Fibroblast of pulmonary artery (primary cell): ENCODE results near the gene RPL18.

Experiments used
- DNase-seq: peaks from one replicate; pipeline ENCODE4 v3.0.0-alpha.2; 2010; ENCODE audit warnings: low read depth
- H3K4me3 ChIP-seq: replicated peaks from 2 replicates; pipeline ENCODE4 v1.5.1; 2011; ENCODE audit warnings: low read depth, mild to moderate bottlenecking, control low read depth, low read length, moderate library complexity
- TF ChIP-seq, protein P1 (sequence below): IDR thresholded peaks from 2 replicates; pipeline ENCODE4 v1.5.1; 2011; ENCODE audit warnings: mild to moderate bottlenecking, control low read depth, low read length, inconsistent platforms; ENCODE audit errors: missing control alignments

The RPL18 gene

DNA sequence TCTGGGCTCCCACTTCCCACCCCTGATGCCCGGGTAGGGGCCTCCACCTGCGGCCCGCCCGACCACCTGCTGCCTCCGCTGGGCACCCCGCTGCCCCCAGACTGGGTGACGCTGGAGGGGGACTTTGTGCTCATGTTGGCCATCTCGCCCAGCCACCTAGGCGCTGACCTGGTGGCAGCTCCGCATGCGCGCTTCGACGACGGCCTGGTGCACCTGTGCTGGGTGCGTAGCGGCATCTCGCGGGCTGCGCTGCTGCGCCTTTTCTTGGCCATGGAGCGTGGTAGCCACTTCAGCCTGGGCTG, 10.3 kb upstream of the RPL18 start:
- no peak overlapping the region for H3K4me3 ChIP-seq
- no peak for DNase-seq
- TF ChIP-seq, protein P1, sequence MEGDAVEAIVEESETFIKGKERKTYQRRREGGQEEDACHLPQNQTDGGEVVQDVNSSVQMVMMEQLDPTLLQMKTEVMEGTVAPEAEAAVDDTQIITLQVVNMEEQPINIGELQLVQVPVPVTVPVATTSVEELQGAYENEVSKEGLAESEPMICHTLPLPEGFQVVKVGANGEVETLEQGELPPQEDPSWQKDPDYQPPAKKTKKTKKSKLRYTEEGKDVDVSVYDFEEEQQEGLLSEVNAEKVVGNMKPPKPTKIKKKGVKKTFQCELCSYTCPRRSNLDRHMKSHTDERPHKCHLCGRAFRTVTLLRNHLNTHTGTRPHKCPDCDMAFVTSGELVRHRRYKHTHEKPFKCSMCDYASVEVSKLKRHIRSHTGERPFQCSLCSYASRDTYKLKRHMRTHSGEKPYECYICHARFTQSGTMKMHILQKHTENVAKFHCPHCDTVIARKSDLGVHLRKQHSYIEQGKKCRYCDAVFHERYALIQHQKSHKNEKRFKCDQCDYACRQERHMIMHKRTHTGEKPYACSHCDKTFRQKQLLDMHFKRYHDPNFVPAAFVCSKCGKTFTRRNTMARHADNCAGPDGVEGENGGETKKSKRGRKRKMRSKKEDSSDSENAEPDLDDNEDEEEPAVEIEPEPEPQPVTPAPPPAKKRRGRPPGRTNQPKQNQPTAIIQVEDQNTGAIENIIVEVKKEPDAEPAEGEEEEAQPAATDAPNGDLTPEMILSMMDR = no peak

DNA sequence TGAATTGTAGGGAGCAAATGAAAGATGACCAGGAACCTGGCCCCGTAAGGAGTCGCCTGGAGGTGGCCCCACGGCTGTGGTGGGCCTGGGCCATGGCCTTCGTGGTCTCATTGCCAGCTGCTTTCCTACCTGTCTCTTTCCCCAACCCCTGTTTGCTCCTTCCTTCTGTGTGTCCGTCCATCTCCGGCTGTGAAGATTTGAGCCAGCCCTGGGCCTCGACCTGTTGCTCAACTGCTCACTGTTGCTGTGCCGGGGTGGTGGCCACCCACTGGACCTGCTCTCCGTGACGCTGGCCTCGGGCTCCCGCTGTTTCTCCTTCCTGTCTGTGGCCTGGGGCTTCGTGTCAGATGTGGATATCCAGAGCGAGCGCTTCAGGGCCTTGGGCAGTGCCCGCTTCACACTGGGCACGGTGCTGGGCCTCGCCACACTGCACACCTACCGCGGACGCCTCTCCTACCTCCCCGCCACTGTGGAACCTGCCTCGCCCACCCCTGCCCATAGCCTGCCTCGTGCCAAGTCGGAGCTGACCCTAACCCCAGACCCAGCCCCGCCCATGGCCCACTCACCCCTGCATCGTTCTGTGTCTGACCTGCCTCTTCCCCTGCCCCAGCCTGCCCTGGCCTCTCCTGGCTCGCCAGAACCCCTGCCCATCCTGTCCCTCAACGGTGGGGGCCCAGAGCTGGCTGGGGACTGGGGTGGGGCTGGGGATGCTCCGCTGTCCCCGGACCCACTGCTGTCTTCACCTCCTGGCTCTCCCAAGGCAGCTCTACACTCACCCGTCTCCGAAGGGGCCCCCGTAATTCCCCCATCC, 9.7 kb upstream of the RPL18 start:
- TF ChIP-seq, protein P1 = no peak
- DNase-seq = no peak
- H3K4me3 ChIP-seq = no peak overlapping the region

DNA sequence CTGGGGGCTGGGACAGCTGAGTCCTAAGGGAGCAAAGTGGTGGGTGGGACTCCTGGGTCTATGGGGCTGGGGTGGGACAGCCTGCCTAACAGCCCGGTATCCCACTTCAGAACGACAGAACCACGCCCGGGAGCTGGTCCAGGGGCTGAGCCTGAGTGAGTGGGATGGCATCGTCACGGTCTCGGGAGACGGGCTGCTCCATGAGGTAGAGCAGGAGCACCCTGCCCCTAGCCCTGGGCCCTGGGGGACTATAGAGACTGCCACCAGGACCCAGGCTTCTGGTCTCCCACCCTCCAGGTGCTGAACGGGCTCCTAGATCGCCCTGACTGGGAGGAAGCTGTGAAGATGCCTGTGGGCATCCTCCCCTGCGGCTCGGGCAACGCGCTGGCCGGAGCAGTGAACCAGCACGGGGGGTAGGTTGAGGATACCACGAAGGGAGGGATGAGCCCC, 8.9 kb upstream of the RPL18 start:
- no peak for DNase-seq
- TF ChIP-seq, protein P1 = no peak
- no peak overlapping the region for H3K4me3 ChIP-seq

DNA sequence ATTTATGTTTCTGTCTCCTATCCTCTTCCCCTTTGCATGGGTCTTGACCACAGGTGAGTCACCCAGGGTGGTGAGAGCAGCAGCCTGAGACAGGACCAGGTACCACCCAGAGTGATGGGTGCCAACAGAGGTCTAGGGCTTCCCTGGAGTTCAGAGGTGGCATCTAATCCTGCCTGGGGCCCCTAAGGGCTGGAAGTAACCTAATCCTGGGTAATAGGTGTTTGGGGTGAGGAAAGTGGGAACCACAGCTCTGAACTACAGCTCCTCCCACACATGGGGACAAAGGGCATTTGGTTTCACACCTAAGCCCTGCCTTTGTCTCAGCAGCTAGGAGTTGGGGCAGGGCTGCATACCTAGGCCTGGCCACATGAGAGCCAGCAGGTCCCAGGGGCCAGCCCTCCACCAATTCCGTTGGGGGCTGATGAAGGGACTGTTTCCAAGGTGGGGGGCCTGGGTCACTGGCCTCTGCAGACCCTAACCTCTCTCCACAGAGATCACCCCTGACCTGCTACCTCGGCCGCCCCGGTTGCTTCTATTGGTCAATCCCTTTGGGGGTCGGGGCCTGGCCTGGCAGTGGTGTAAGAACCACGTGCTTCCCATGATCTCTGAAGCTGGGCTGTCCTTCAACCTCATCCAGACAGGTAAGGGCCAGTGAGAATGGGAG, 8.4 kb upstream of the RPL18 start:
- no peak for DNase-seq
- TF ChIP-seq, protein P1 = no peak
- no peak overlapping the region for H3K4me3 ChIP-seq

DNA sequence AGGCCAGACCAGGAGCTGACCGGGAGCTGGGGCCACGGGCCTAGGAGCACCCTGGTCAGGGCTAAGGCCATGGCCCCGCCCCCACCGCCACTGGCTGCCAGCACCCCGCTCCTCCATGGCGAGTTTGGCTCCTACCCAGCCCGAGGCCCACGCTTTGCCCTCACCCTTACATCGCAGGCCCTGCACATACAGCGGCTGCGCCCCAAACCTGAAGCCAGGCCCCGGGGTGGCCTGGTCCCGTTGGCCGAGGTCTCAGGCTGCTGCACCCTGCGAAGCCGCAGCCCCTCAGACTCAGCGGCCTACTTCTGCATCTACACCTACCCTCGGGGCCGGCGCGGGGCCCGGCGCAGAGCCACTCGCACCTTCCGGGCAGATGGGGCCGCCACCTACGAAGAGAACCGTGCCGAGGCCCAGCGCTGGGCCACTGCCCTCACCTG, 6.9 kb upstream of the RPL18 start:
- H3K4me3 ChIP-seq = no peak overlapping the region
- TF ChIP-seq, protein P1 = no peak
- no peak for DNase-seq

DNA sequence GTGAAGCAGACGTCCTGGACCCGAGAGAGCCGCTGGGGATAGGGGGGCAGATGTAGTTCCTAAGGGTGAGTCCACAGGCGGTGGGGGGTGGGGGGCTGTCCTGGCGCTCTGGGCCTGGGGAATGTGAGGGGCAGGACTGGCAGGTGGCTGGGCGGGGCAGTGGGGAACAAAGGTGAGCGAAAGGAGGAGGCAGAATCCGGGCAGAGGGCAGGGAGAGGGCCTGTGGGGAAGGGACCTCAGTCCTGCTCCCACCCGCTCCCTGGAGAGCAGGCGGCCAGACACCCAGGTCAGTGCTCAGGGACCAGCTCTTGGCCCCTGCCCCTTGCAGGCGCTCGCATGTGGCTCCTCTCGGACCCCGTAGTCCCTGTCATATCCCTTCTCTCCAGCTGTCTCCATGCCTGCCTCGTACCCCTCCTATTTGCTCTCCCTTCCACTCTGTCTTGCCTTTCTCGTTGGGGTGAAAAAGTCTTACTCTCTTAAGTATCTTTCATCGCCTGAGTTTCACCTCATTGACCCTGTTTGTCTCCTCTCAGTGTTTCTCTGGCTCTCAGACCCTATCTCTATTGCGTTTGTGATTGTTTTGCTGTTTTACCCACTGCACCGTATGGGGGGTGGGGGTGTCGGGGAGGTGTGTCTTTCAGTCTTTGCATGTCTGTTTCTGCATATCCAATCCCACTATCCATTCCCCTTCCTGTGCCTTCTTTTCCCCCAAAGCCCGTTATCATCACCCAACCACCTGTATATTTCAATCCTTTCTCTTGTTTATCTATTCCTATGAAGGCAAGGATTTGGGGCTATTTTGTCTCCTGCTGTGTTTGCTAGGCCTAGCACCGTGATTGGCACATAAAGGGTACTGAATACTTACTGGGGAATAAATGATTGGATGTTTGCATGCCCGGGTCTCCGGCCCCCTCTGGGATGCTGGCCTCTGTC, 6.1 kb upstream of the RPL18 start:
- DNase-seq = no peak
- TF ChIP-seq, protein P1 = no peak
- H3K4me3 ChIP-seq = peak overlapping the region; percentile 64
